ENCODE results near the gene CYP1A2. TPM values are rescaled to one million over a fixed set of nuclear protein-coding genes. Genes with fewer than 3 reads are reported as not detected.

The CYP1A2 gene
- total and polyA plus RNA-seq, 9 of the 15 experiments (the other 6 are each of a cell fraction or from before 2014, with no cell fraction given) = not detected

DNA sequence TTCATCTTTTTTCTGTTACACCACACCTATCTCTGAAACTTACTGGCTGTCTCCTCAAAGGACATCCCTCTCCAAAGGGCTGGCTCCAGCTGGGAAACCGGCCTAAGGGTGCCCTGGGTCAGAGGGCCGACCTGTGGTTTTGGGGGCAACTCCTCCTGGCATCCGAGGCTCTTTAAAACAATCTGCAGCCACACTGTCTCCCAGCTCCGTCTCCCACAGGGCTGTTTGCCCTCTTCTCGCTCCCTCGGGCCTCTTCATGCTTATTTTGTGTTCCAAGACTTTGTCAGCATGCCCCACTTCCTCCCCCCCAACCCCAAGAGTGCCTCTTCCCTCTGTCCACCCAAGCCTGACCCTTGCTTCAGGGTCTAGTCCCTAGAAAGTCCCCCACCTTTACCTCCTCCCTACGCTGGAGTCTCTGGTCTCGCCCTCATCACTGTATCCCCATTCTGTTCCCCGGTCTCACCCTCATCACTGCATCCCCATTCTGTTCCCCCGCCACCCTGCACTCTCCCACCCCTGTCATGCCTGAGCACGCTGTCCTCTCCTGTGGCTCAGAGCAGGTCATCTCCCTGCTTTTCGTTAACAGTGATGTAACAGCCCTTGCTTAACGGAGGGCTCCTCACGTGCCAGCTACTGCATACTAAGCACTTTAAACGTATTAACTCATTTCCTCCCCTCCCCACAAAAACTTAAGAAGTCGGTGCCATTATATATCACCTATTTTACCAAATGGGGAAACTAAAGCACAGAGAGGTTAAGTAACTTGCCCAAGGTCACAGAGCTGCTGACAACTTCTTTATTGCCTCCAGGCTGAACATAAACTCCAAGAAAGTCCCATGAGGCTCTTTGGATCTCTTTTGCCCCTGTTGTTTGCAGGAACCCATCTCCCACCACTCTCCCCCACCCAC is 32.1 kb downstream of the CYP1A2 start:
- Histone ChIP-seq H3K4me3 (no peak overlapping the region; the same call in 1 of the 2 replicates), H3K27me3 (ENCODE audit: control insufficient read depth in 2 of 2, insufficient read depth in 2 of 2, low read length in 2 of 2) (no peaks in the 10 kb centered on the region), H3K27ac (ENCODE audit: extremely low read depth, low read depth, low read length) (no peak overlapping the region), H3K9ac (ENCODE audit: insufficient read depth in 1 of 2, low read depth in 2 of 2, low read length in 2 of 2) (peak overlapping the region; percentile 59 to 87), H3K4me1 (replicated peaks in 1 of 2; ENCODE audit: control insufficient read depth in 2 of 2, insufficient read depth in 2 of 2, low read length in 2 of 2) (peaks cover 50 to 70% of the 10 kb centered on the region in 2 experiments), H3K9me3 (replicated peaks; ENCODE audit: control insufficient read depth, insufficient read depth, low read depth, low read length) (no peaks in the 10 kb centered on the region), H3K4me2 (ENCODE audit: insufficient read depth, low read length) (peak overlapping the region; percentile 76), H3K9me1 (ENCODE audit: control insufficient read depth, insufficient read depth, low read length) (peaks cover 4% of the 10 kb centered on the region), H3K36me3 (ENCODE audit: control insufficient read depth, insufficient read depth, low read length) (peaks cover 15% of the 10 kb centered on the region; the same call in 1 of the 3 replicates), H4K20me1 (replicated peaks; ENCODE audit: control insufficient read depth, insufficient read depth, low read length) (peaks cover 3% of the 10 kb centered on the region; the same call in 1 of the 2 replicates), H2AFZ (ENCODE audit: low read depth, low read length) (peak overlapping the region; percentile 94), H3K79me2 (ENCODE audit: control insufficient read depth, insufficient read depth, low read length) (peaks cover 38% of the 10 kb centered on the region)
- in situ Hi-C loops (cut with MboI) = no loop called here
- DNase-seq (ENCODE audit: extremely low read depth in 1 of 4, low spot score in 3 of 4) (no peak), ATAC-seq (no peak), FAIRE-seq (peak; percentile 15)
- intact Hi-C loops (cut with micrococcal nuclease) = no loop called here
- ChIA-PET POLR2A (interaction anchor here (0.6 to 1.7 kb wide), 4 partner anchors 10 to 902 kb away, joined by 3 to 8 read pairs (median 3); no protein-coding TSS in a partner anchor), CTCF (ENCODE audit: low intra/inter-chr PET ratio) (no interaction called here)
- no TSS peak for BruUV-seq (replicated peaks)
- WGBS (ENCODE audit: insufficient coverage, low coverage, missing lambda C conversion rate) = 54% methylated on average over 16 of the region's 16 CpGs
- TF ChIP-seq, protein P1, sequence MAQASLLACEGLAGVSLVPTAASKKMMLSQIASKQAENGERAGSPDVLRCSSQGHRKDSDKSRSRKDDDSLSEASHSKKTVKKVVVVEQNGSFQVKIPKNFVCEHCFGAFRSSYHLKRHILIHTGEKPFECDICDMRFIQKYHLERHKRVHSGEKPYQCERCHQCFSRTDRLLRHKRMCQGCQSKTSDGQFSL (CRISPR knock-in tag; IDR thresholded peaks at IDR 0.05) = peak; percentile 46; the same call in 1 of the 2 replicates
- TF ChIP-seq, protein P1 (tag; IDR thresholded peaks at IDR 0.05) = no peak
- TF ChIP-seq KDM4B (IDR thresholded peaks at IDR 0.05; ENCODE audit: borderline replicate concordance in 2 of 2, low read depth in 1 of 2) (no peak), BHLHE40 (IDR thresholded peaks at IDR 0.05; ENCODE audit: low read length) (0 out of 2 replicates have a peak, but pooled peaks have one; percentile 31), HOMEZ (CRISPR knock-in tag; IDR thresholded peaks at IDR 0.05) (no peak), HMBOX1 (IDR thresholded peaks at IDR 0.05) (no peak), ZNF347 (CRISPR knock-in tag; IDR thresholded peaks at IDR 0.05; ENCODE audit: low read depth) (no peak), HNRNPK (IDR thresholded peaks at IDR 0.05; ENCODE audit: low read depth, low read length, poor library complexity, severe bottlenecking) (no peak), CBFB (CRISPR knock-in tag; IDR thresholded peaks at IDR 0.05) (0 out of 2 replicates have a peak, but pooled peaks have one; percentile 45), RBM25 (IDR thresholded peaks at IDR 0.05; ENCODE audit: low read depth, low read length, severe bottlenecking) (peak; percentile 81), ZNF3 (CRISPR knock-in tag; IDR thresholded peaks at IDR 0.05) (no peak), ZFP36 (IDR thresholded peaks at IDR 0.05; ENCODE audit: low read depth, low read length, partially characterized antibody) (peak; percentile 69), BCOR (IDR thresholded peaks at IDR 0.05) (peak; percentile 86), SNIP1 (IDR thresholded peaks at IDR 0.05; ENCODE audit: low read depth) (no peak)
- TF ChIP-seq, protein P2, sequence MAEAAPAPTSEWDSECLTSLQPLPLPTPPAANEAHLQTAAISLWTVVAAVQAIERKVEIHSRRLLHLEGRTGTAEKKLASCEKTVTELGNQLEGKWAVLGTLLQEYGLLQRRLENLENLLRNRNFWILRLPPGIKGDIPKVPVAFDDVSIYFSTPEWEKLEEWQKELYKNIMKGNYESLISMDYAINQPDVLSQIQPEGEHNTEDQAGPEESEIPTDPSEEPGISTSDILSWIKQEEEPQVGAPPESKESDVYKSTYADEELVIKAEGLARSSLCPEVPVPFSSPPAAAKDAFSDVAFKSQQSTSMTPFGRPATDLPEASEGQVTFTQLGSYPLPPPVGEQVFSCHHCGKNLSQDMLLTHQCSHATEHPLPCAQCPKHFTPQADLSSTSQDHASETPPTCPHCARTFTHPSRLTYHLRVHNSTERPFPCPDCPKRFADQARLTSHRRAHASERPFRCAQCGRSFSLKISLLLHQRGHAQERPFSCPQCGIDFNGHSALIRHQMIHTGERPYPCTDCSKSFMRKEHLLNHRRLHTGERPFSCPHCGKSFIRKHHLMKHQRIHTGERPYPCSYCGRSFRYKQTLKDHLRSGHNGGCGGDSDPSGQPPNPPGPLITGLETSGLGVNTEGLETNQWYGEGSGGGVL (CRISPR knock-in tag; IDR thresholded peaks at IDR 0.05) = no peak

Measured in K562 (cell line).